ENCODE data around the gene CBY1. TPM values are rescaled to one million over a fixed set of nuclear protein-coding genes. Genes with fewer than 3 reads are reported as not detected.

Gene CBY1
- total and polyA plus RNA-seq, 3 experiments from 2014 or later, result 7.6 to 15.1 (median 14.0) TPM

DNA sequence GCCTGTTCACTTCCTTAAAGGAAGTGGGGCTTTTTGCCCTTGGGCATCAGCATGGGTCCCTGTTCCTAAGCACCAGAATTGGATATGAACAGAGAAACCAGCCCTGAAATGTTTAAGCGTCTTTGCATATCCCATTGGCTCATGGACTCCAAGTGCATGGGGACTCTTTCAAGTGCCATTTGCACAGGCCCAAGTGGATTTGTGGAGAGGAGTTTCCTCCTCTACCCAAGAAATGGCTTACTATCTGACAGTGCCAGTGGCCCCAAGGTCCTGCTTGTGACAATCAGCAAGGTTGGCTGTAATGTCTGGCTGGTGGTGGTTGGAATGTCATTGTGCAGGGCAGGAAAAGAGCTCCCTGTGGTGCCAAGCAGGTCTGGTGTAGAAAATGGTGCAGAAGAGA is 29.3 kb downstream of the CBY1 start:
- H3K4me3 Mint-ChIP-seq, result peak overlapping the region in 2 of 7 donors; percentile 8 to 75
- no peak overlapping the region for H3K4me3 ChIP-seq (ENCODE audit: low read length)
- no peaks in the 10 kb centered on the region for H3K9me3 ChIP-seq (ENCODE audit: low read length)
- no peaks in the 10 kb centered on the region for H3K9me3 Mint-ChIP-seq
- CTCF ChIA-PET, result interaction anchor here (1.8 kb wide), 1 partner anchor 13 kb away, joined by 4 read pairs; no protein-coding TSS in a partner anchor
- peaks cover 17 to 23% (median 21%) of the 10 kb centered on the region in 3 donors for H3K4me1 Mint-ChIP-seq
- H3K27me3 ChIP-seq (ENCODE audit: insufficient read depth, low read length, poor library complexity, severe bottlenecking), result no peaks in the 10 kb centered on the region
- H3K36me3 Mint-ChIP-seq, result peaks cover 0 to 77% (median 12%) of the 10 kb centered on the region in 3 donors
- no peaks in the 10 kb centered on the region for H3K27me3 Mint-ChIP-seq
- POLR2A ChIA-PET, result no interaction called here
- peaks cover 14% of the 10 kb centered on the region for H3K4me1 ChIP-seq (ENCODE audit: insufficient read depth, low read length)
- no peak for DNase-seq
- peaks cover 39% of the 10 kb centered on the region for H3K36me3 ChIP-seq (ENCODE audit: insufficient read depth, low read length)
- peak overlapping the region in 3 of 8 donors; percentile 32 to 86 (median 59) for H3K27ac Mint-ChIP-seq
- H3K27ac ChIP-seq (ENCODE audit: low read depth, low read length), result no peak overlapping the region

DNA sequence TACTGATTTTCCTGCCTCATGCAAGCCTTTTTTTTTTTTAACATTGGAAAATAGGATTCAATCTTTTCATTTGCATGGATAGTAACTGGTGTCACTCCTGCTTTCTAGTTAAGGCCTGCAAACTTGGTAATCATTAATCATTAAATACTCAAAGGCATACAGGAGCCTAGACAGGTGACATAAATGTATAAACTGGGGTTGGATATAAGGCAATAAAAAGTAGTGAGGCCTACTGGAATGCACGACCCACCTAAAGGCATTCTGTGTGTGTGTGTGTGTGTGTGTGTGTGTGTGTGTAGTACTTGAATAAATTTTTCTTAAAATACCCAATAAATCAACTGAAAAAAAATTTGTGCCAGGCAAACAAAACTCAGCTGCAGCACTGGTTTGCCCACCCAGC is 33.2 kb downstream of the CBY1 start:
- ChIA-PET CTCF (interaction anchor here (0.6 to 1.5 kb wide), 3 partner anchors 16 to 1673 kb away, joined by 3 read pairs; partner anchors contain the start of gene GTPBP1), POLR2A (no interaction called here)
- Mint-ChIP-seq H3K27me3 (peaks cover 0 to 1% of the 10 kb centered on the region in 2 donors), H3K4me1 (peaks cover 7 to 31% (median 26%) of the 10 kb centered on the region in 3 donors), H3K4me3 (no peak overlapping the region), H3K36me3 (peaks cover 0 to 81% (median 9%) of the 10 kb centered on the region in 3 donors), H3K9me3 (no peaks in the 10 kb centered on the region), H3K27ac (peak overlapping the region in 1 of 8 donors; percentile 36)
- Histone ChIP-seq H3K4me3 (ENCODE audit: low read length) (no peak overlapping the region), H3K27ac (ENCODE audit: low read depth, low read length) (no peak overlapping the region), H3K4me1 (ENCODE audit: insufficient read depth, low read length) (peaks cover 7% of the 10 kb centered on the region), H3K27me3 (ENCODE audit: insufficient read depth, low read length, poor library complexity, severe bottlenecking) (no peaks in the 10 kb centered on the region), H3K36me3 (ENCODE audit: insufficient read depth, low read length) (peaks cover 26% of the 10 kb centered on the region), H3K9me3 (ENCODE audit: low read length) (no peaks in the 10 kb centered on the region)
- no peak for DNase-seq

GRCh38 chr22:38694049-38694448 is 37.6 kb downstream of the CBY1 start:
- peaks cover 0 to 1% of the 10 kb centered on the region in 2 donors for H3K27me3 Mint-ChIP-seq
- Histone ChIP-seq H3K27me3 (ENCODE audit: insufficient read depth, low read length, poor library complexity, severe bottlenecking) (no peaks in the 10 kb centered on the region), H3K4me1 (ENCODE audit: insufficient read depth, low read length) (peaks cover 37% of the 10 kb centered on the region), H3K27ac (ENCODE audit: low read depth, low read length) (no peak overlapping the region), H3K4me3 (ENCODE audit: low read length) (no peak overlapping the region), H3K36me3 (ENCODE audit: insufficient read depth, low read length) (peaks cover 2% of the 10 kb centered on the region), H3K9me3 (ENCODE audit: low read length) (no peaks in the 10 kb centered on the region)
- ChIA-PET CTCF (interaction anchor here (2.4 kb wide), 1 partner anchor 12 kb away, joined by 12 read pairs; the partner anchor contains the start of gene TOMM22), POLR2A (no interaction called here)
- H3K27ac Mint-ChIP-seq, result peak overlapping the region in 2 of 8 donors; percentile 14 to 32
- peaks cover 37 to 71% (median 66%) of the 10 kb centered on the region in 3 donors for H3K4me1 Mint-ChIP-seq
- DNase-seq, result no peak
- no peak overlapping the region for H3K4me3 Mint-ChIP-seq
- no peaks in the 10 kb centered on the region for H3K9me3 Mint-ChIP-seq
- peaks cover 0 to 68% (median 11%) of the 10 kb centered on the region in 3 donors for H3K36me3 Mint-ChIP-seq

DNA sequence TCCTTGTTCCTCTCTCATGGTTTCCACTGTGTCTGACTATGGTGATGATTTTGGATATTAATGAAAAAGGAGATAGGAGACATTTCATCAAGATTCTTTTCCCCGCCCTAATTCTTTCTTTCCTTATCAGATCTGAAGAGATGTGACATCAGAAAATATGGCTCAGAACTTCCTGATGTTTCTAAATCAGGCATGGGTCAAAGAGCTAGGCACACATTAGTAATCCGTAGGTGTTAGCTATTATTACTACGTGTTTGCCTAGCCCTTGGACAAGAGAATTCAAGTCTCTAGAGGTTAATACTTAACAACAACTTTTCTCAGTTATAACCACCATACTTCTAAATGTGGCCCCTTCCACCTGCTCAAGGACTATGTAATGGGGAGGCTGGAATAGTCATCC is 38.5 kb downstream of the CBY1 start:
- POLR2A ChIA-PET, result interaction anchor here (0.7 kb wide), 1 partner anchor 69 kb away, joined by 7 read pairs; no protein-coding TSS in a partner anchor

DNA sequence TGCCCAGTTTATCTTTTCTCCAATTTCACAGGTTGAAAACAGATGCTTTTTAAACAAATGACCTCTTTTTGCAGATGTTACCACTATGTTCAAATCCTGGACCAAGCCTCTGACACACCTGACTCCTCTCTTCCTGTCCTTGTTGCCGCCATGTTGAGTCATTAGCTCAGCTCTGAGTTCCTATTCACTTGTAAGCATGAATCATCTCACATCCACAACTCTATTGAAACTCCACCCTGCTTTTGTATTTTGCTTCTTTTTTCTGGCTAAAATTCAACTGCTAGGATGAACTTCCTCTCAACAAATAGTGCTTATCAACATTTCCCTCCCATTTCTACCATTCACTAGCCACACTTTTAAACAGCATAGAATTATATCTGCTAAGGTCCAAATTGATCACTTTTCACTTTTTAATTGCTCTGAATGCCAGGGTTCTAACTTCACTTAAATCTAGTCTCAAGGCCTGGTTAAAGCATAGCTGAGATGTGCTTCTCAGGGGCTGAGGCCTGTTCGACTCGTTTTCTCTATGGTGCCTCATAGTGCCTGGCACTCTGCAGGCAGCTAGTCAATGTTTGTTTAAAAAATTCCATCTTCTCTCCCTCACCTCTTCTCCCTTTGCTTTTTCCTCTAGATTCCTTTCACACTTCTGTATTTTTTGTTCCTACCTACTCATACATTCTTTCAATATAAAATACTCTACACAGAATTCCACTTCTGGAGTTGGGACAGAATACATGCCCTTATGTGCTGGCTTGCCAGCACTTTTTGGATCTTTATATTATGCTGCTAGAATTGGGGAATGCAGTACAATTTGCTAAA is 40.4 kb downstream of the CBY1 start:
- peaks cover 0 to 6% of the 10 kb centered on the region in 2 donors for H3K27me3 Mint-ChIP-seq
- CTCF ChIA-PET, result interaction anchor here (0.9 to 1.6 kb wide), 3 partner anchors 9 to 15 kb away, joined by 3 to 9 read pairs (median 3); partner anchors contain the start of genes GTPBP1 and TOMM22
- H3K4me1 ChIP-seq (ENCODE audit: insufficient read depth, low read length), result peaks cover 52% of the 10 kb centered on the region
- POLR2A ChIA-PET, result interaction anchor here (0.6 to 2.3 kb wide), 3 partner anchors 9 to 194 kb away, joined by 3 to 12 read pairs (median 4); partner anchors contain the start of genes GTPBP1 and TOMM22
- H3K27ac ChIP-seq (ENCODE audit: low read depth, low read length), result no peak overlapping the region
- no peaks in the 10 kb centered on the region for H3K9me3 ChIP-seq (ENCODE audit: low read length)
- H3K4me3 Mint-ChIP-seq, result peak overlapping the region in 5 of 7 donors; percentile 1 to 90 (median 40)
- H3K9me3 Mint-ChIP-seq, result peaks cover 0 to 2% (median 0%) of the 10 kb centered on the region in 5 donors
- peaks cover 56 to 88% (median 79%) of the 10 kb centered on the region in 3 donors for H3K4me1 Mint-ChIP-seq
- H3K4me3 ChIP-seq (ENCODE audit: low read length), result no peak overlapping the region
- peaks cover 0 to 66% (median 6%) of the 10 kb centered on the region in 3 donors for H3K36me3 Mint-ChIP-seq
- DNase-seq, result peak in 1 of 5 donors; percentile 57
- peak overlapping the region; percentile 54 to 100 (median 88) for H3K27ac Mint-ChIP-seq
- H3K27me3 ChIP-seq (ENCODE audit: insufficient read depth, low read length, poor library complexity, severe bottlenecking), result no peaks in the 10 kb centered on the region
- no peaks in the 10 kb centered on the region for H3K36me3 ChIP-seq (ENCODE audit: insufficient read depth, low read length)

More for the DNA sequence above, 38.5 kb downstream of the CBY1 start:
- Mint-ChIP-seq H3K4me1 (peaks cover 46 to 80% (median 75%) of the 10 kb centered on the region in 3 donors), H3K27me3 (peaks cover 0 to 1% of the 10 kb centered on the region in 2 donors), H3K4me3 (peak overlapping the region in 1 of 7 donors; percentile 6), H3K9me3 (no peaks in the 10 kb centered on the region), H3K36me3 (peaks cover 0 to 69% (median 8%) of the 10 kb centered on the region in 3 donors), H3K27ac (peak overlapping the region in 7 of 8 donors; percentile 3 to 74 (median 38))
- H3K4me3 ChIP-seq (ENCODE audit: low read length), result no peak overlapping the region
- CTCF ChIA-PET, result interaction anchor here (2.4 kb wide), 1 partner anchor 13 kb away, joined by 12 read pairs; the partner anchor contains the start of gene TOMM22
- no peak overlapping the region for H3K27ac ChIP-seq (ENCODE audit: low read depth, low read length)
- H3K4me1 ChIP-seq (ENCODE audit: insufficient read depth, low read length), result peaks cover 45% of the 10 kb centered on the region
- H3K27me3 ChIP-seq (ENCODE audit: insufficient read depth, low read length, poor library complexity, severe bottlenecking), result no peaks in the 10 kb centered on the region
- no peaks in the 10 kb centered on the region for H3K9me3 ChIP-seq (ENCODE audit: low read length)
- DNase-seq, result no peak
- H3K36me3 ChIP-seq (ENCODE audit: insufficient read depth, low read length), result no peaks in the 10 kb centered on the region

DNA sequence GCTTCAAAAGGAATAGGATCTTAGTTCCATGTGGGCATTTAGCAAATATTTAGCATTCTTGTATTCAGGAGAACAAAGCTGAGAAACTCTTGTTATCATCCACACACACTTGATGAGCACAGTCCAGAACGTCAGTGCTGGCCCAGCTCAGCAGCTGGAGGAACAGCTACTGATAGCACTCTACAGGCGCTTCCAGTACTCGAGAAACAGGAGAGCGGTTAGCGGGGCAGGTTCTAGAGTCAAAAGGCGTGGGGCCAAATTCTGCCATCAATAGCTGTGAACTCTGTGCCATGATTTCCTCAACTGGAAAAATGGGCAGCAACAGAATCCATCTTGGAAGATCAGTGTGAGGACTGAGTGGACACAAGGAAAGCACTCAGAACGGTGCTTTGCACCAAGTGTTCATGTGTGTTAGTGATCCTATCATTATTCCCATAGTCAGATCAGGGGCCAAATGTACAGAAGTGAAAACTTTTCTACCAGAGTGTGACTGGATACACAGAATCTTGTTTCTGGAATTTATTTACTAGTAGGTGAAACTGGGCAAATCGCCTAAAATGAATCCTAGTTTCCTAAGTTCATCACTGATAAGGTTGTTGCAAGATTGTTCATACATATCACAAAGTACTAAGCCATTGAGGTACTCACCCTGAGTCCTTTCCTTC is 41.1 kb downstream of the CBY1 start:
- H3K36me3 ChIP-seq (ENCODE audit: insufficient read depth, low read length), result no peaks in the 10 kb centered on the region
- Mint-ChIP-seq H3K27ac (peak overlapping the region; percentile 70 to 100 (median 98)), H3K4me1 (peaks cover 56 to 84% (median 75%) of the 10 kb centered on the region in 3 donors), H3K27me3 (peaks cover 0 to 6% of the 10 kb centered on the region in 2 donors), H3K9me3 (peaks cover 0 to 2% (median 0%) of the 10 kb centered on the region in 5 donors), H3K4me3 (peak overlapping the region in 5 of 7 donors; percentile 5 to 96 (median 48)), H3K36me3 (peaks cover 0 to 61% (median 6%) of the 10 kb centered on the region in 3 donors)
- H3K27ac ChIP-seq (ENCODE audit: low read depth, low read length), result no peak overlapping the region
- CTCF ChIA-PET, result interaction anchor here (0.9 to 2.1 kb wide), 3 partner anchors 8 to 54 kb away, joined by 3 to 9 read pairs (median 6); partner anchors contain the start of genes GTPBP1 and TOMM22
- H3K4me1 ChIP-seq (ENCODE audit: insufficient read depth, low read length), result peaks cover 57% of the 10 kb centered on the region
- DNase-seq, result no peak
- H3K9me3 ChIP-seq (ENCODE audit: low read length), result no peaks in the 10 kb centered on the region
- no peak overlapping the region for H3K4me3 ChIP-seq (ENCODE audit: low read length)
- no peaks in the 10 kb centered on the region for H3K27me3 ChIP-seq (ENCODE audit: insufficient read depth, low read length, poor library complexity, severe bottlenecking)
- POLR2A ChIA-PET, result interaction anchor here (0.6 to 2.3 kb wide), 3 partner anchors 8 to 195 kb away, joined by 3 to 12 read pairs (median 4); partner anchors contain the start of genes GTPBP1 and TOMM22

DNA sequence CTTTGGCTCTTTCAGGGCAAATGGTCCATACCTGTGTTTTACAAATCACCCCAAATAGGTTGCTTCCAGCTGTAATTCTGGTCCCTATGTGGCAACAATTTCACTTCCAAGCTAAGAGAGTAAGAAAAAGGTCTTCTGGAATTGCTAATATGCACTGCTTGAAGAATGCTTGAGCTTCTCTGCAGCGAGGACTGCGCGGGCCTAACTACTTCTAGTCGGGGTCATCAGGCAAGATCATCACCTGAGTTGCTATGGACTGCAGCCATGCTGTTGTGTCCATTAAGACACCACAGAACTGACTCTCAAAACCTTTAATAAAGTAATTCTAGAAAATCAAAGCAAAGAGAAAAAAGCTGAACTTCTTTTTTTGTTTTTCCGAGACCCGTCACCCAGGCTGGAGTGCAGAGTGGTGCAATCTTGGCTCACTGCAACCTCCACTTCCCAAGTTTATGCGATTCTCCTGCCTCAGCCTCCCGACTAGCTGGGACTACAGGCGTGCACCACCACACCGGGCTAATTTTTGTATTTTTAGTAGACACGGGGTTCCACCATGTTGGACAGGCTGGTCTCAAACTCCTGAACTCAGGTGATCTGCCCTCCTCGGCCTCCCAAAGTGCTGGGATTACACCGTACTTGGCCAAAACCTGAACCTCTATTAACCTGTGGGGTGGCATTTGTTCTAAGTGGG is 42.1 kb downstream of the CBY1 start:
- Histone ChIP-seq H3K9me3 (ENCODE audit: low read length) (no peaks in the 10 kb centered on the region), H3K4me3 (ENCODE audit: low read length) (peak overlapping the region; percentile 77), H3K4me1 (ENCODE audit: insufficient read depth, low read length) (peaks cover 57% of the 10 kb centered on the region), H3K27me3 (ENCODE audit: insufficient read depth, low read length, poor library complexity, severe bottlenecking) (no peaks in the 10 kb centered on the region), H3K27ac (ENCODE audit: low read depth, low read length) (peak overlapping the region; percentile 98), H3K36me3 (ENCODE audit: insufficient read depth, low read length) (no peaks in the 10 kb centered on the region)
- H3K27me3 Mint-ChIP-seq, result peaks cover 0 to 6% of the 10 kb centered on the region in 2 donors
- peaks cover 0 to 2% (median 0%) of the 10 kb centered on the region in 5 donors for H3K9me3 Mint-ChIP-seq
- H3K36me3 Mint-ChIP-seq, result peaks cover 0 to 52% (median 6%) of the 10 kb centered on the region in 3 donors
- ChIA-PET POLR2A (interaction anchor here (2.3 kb wide), 2 partner anchors 16 to 17 kb away, joined by 9 to 12 read pairs; partner anchors contain the start of gene TOMM22), CTCF (interaction anchor here (1.3 to 2.5 kb wide), 3 partner anchors 12 to 53 kb away, joined by 4 to 19 read pairs (median 6); partner anchors contain the start of gene TOMM22)
- peak overlapping the region; percentile 94 to 100 (median 98) for H3K27ac Mint-ChIP-seq
- peaks cover 51 to 79% (median 69%) of the 10 kb centered on the region in 3 donors for H3K4me1 Mint-ChIP-seq
- H3K4me3 Mint-ChIP-seq, result peak overlapping the region; percentile 82 to 96 (median 90)
- no peak for DNase-seq
